ENCODE results near the gene BACE1. TPM values are rescaled to one million over a fixed set of nuclear protein-coding genes. Genes with fewer than 3 reads are reported as not detected.
A peak's percentile ranks its signal among the peaks of the same experiment; 100 is the strongest.

The BACE1 gene
- total RNA-seq, 1 experiment from 2014 or later = 10.2 TPM

- H3K79me1 ChIP-seq (ENCODE audit: insufficient read depth, low read depth, low read length, poor library complexity, severe bottlenecking) = no peaks in the 10 kb centered on the region
- H2BK12ac ChIP-seq (ENCODE audit: insufficient read length, low read depth, low read length) = no peak overlapping the region
- H3K9ac ChIP-seq (ENCODE audit: extremely low read depth, insufficient read length, low read length) = no peak overlapping the region
- H4K5ac ChIP-seq (ENCODE audit: insufficient read length, low read depth, low read length) = no peak overlapping the region
- H4K8ac ChIP-seq (replicated peaks; ENCODE audit: insufficient read length, low read depth, low read length) = no peak overlapping the region
- no peak overlapping the region for H3K4me2 ChIP-seq (ENCODE audit: insufficient read depth, insufficient read length, low read length)
- Mint-ChIP-seq H3K4me1 (peaks cover 0 to 2% of the 10 kb centered on the region in 2 experiments; a peak in 2 of 4 replicates), H3K4me3 (no peak overlapping the region), H3K27me3 (ENCODE audit: low read depth) (no peaks in the 10 kb centered on the region), H3K9me3 (no peaks in the 10 kb centered on the region; a peak in 1 of 5 replicates), H3K27ac (peak overlapping the region in 1 of 3 experiments; percentile 31; a peak in 1 of 7 replicates), H3K36me3 (ENCODE audit: insufficient read depth in 1 of 3, low read depth in 3 of 3) (peaks cover 21 to 53% (median 45%) of the 10 kb centered on the region in 3 experiments)
- no peak overlapping the region for H3K23ac ChIP-seq (ENCODE audit: insufficient read length, low read depth, low read length)
- H2AFZ ChIP-seq (ENCODE audit: low read length) = no peak overlapping the region
- no peak overlapping the region for H3K4ac ChIP-seq (ENCODE audit: low read depth, low read length)
- no peak overlapping the region for H2AK5ac ChIP-seq (ENCODE audit: insufficient read length, low read length)
- TF ChIP-seq CTCF (conservative IDR thresholded peaks at IDR 0.05) = no peak
- H3K27me3 ChIP-seq (ENCODE audit: insufficient read depth, low read length) = no peaks in the 10 kb centered on the region
- H3K9me3 ChIP-seq (ENCODE audit: control insufficient read depth, low read depth, low read length) = no peaks in the 10 kb centered on the region
- no peak overlapping the region for H3K18ac ChIP-seq (ENCODE audit: insufficient read length, low read depth, low read length)
- H4K20me1 ChIP-seq (ENCODE audit: control insufficient read depth, insufficient read depth, insufficient read length) = no peaks in the 10 kb centered on the region
- H3K79me2 ChIP-seq (ENCODE audit: insufficient read depth, low read length) = no peaks in the 10 kb centered on the region
- H3K27ac ChIP-seq (ENCODE audit: insufficient read length, low read depth, low read length) = no peak overlapping the region
- H2BK120ac ChIP-seq (ENCODE audit: low read depth, low read length, poor library complexity, severe bottlenecking) = no peak overlapping the region
- no peak overlapping the region for H3K56ac ChIP-seq (ENCODE audit: insufficient read length, low read depth, low read length)
- H3T11ph ChIP-seq (ENCODE audit: low read length) = no peak overlapping the region
- DNase-seq = no peak
- no peaks in the 10 kb centered on the region for H3K4me1 ChIP-seq (ENCODE audit: insufficient read depth, low read length)
- H2BK15ac ChIP-seq (ENCODE audit: low read depth, low read length) = no peak overlapping the region
- no CpG with 5 or more reads among the region's 10 CpGs for WGBS (ENCODE audit: extremely low coverage, insufficient read length, low lambda C conversion rate)
- no peak overlapping the region for H2BK20ac ChIP-seq (ENCODE audit: low read depth, low read length, poor library complexity, severe bottlenecking)
- no peak overlapping the region for H4K91ac ChIP-seq (ENCODE audit: insufficient read length, low read depth, low read length)
- H3K14ac ChIP-seq (ENCODE audit: insufficient read depth, low read length) = no peak overlapping the region
- no peaks in the 10 kb centered on the region for H3K23me2 ChIP-seq (ENCODE audit: insufficient read length, low read depth, low read length, poor library complexity, severe bottlenecking)
- no peak overlapping the region for H2BK5ac ChIP-seq (ENCODE audit: insufficient read length, low read length)
Measured at GRCh38 chr11:117251506-117251905, 64.5 kb downstream of the BACE1 start.
